Measurements from ENCODE around the gene LATS2. TPM values are rescaled to one million over a fixed set of nuclear protein-coding genes. Genes with fewer than 3 reads are reported as not detected.

LATS2 gene
- total RNA-seq, 4 donors from 2014 or later, result 13.2 to 27.6 (median 21.1) TPM

DNA sequence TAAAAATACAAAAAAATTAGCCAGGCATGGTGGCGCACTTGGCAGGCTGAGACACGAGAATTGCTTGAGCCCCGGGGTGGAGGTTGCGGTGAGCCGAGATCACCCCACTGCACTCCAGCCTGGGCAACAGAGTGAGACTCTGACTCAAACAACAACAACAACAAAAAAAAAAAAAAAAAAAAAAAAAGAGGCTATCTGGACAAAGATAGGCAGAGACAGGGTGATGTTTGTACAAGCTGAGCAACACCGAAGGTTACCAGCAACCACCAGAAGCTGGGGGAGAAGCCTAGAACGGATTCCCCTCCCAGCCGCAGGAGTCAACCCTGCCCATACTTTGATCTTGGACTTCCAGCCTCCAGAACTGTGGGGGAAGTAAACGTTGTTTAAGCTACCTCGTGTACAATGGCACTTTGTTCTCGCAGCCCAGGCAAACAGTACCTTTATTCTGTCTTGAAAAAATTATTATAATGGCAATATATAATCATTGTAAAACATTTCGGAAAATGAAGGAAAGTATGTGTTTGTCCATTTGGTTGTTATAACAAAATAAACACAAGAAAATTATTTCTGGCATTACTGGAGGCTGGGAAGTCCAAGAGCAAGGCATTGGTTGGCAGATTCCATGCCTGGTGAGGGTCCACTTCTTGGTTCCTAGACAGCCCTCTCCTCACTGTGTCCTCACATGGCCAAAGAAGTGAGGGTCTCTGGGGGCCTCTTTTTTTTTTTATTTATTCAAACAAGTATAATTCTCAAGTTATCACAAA lies 39.8 kb upstream of the LATS2 start:
- H3K4me3 ChIP-seq (ENCODE audit: low read depth, poor library complexity, severe bottlenecking), result no peak overlapping the region
- peak in 1 of 2 donors; percentile 61 for DNase-seq (ENCODE audit: low spot score in 2 of 2)
- 82 to 84% methylated on average over 12 of the region's 12 CpGs for WGBS, 2 donors
- TF ChIP-seq CTCF (IDR thresholded peaks at IDR 0.05) (no peak), POLR2A (IDR thresholded peaks at IDR 0.05) (no peak)
- intact Hi-C loops (cut with DNase I; ENCODE audit: low total_unique reads), result no loop called here

- H3K4me3 ChIP-seq (ENCODE audit: low read depth, poor library complexity, severe bottlenecking), result no peak overlapping the region
- 89 to 93% methylated on average over 7 of the region's 7 CpGs for WGBS, 2 donors
- TF ChIP-seq POLR2A (IDR thresholded peaks at IDR 0.05) (no peak), CTCF (IDR thresholded peaks at IDR 0.05) (no peak)
- peak in 1 of 2 donors; percentile 71 for DNase-seq (ENCODE audit: low spot score in 2 of 2)
- intact Hi-C loops (cut with DNase I; ENCODE audit: low total_unique reads), result no loop called here
Measured at GRCh38 chr13:21100211-21100610, 38.8 kb upstream of the LATS2 start.

DNA sequence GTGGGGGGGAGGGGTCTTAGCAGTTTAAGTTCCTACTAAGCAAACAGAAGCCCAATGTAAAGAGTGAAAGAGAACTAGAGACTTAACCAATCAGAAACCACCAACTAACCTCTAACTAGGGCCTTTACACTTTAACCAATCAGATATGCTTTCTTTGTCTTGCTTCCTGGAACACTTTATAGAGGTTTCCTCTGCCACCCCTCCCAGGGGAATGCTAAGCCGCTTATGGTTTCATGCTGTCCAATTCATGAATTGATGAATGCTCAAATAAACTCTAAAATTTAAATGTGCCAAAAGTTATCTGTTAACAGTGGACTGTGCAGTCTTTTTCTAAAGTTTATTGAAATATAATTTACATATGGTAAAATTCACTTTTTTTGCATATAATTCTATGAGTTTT lies 33.9 kb upstream of the LATS2 start:
- intact Hi-C loops (cut with DNase I; ENCODE audit: low total_unique reads), result no loop called here
- peak in 1 of 2 donors; percentile 9 for DNase-seq (ENCODE audit: low spot score in 2 of 2)
- TF ChIP-seq POLR2A (IDR thresholded peaks at IDR 0.05) (no peak), CTCF (IDR thresholded peaks at IDR 0.05) (no peak)
- no peak overlapping the region for H3K4me3 ChIP-seq (ENCODE audit: low read depth, poor library complexity, severe bottlenecking)
- 73 to 77% methylated on average over 1 of the region's 1 CpG for WGBS, 2 donors

DNA sequence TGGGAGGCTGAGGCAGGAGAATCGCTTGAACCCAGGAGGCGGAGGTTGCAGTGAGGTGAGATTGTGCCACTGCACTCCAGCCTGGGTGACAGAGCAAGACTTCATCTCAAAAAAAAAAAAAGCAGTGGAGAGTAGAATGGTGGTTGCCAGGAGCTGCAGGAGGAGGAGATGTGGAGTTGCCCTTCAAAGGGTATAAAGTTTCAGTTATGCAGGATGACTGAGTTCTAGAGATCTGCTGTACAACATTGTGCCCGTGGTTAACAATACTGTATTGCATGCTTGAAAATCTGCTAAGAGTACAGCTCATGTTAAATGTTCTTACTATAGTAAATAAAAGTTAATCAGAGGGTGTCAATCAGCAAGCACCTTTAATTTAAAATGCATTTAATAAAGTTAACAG lies 28.4 kb upstream of the LATS2 start:
- no peak for TF ChIP-seq CTCF (IDR thresholded peaks at IDR 0.05)
- TF ChIP-seq POLR2A (IDR thresholded peaks at IDR 0.05), result no peak
- 81 to 91% methylated on average over 3 of the region's 3 CpGs for WGBS, 2 donors
- DNase-seq (ENCODE audit: low spot score in 2 of 2), result no peak
- H3K4me3 ChIP-seq (ENCODE audit: low read depth, poor library complexity, severe bottlenecking), result no peak overlapping the region
- intact Hi-C loops (cut with DNase I; ENCODE audit: low total_unique reads), result no loop called here

DNA sequence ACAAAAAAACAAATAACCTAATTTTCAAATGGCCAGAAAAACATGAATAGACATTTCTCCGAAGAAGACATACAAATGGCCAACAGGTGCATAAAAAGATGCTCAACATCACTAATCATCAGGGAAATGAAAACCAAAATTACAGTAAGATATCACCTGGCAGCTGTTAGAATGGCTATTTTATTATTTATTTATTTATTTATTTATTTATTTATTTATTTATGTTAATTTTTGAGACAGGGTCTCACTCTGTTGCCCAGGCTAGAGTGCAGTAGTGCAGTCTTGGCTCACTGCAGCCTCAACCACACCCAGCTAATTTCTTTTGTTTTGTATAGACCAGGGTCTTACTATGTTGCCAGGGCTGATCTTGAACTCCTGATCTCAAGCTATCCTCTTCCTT lies 27.1 kb upstream of the LATS2 start:
- intact Hi-C loops (cut with DNase I; ENCODE audit: low total_unique reads), result no loop called here
- no peak overlapping the region for H3K4me3 ChIP-seq (ENCODE audit: low read depth, poor library complexity, severe bottlenecking)
- TF ChIP-seq CTCF (IDR thresholded peaks at IDR 0.05) (no peak), POLR2A (IDR thresholded peaks at IDR 0.05) (no peak)
- WGBS, 2 donors, result 94% methylated on average over 1 of the region's 1 CpG
- DNase-seq (ENCODE audit: low spot score in 2 of 2), result no peak

- intact Hi-C loops (cut with DNase I; ENCODE audit: low total_unique reads), result no loop called here
- no peak overlapping the region for H3K4me3 ChIP-seq (ENCODE audit: low read depth, poor library complexity, severe bottlenecking)
- WGBS, 2 donors, result 90 to 96% methylated on average over 2 of the region's 2 CpGs
- no peak for DNase-seq (ENCODE audit: low spot score in 2 of 2)
- TF ChIP-seq POLR2A (IDR thresholded peaks at IDR 0.05) (no peak), CTCF (IDR thresholded peaks at IDR 0.05) (no peak)
Measured at GRCh38 chr13:21086929-21087328, 25.5 kb upstream of the LATS2 start.
